Muscle layer of colon (tissue), 2 donors: Measurements from ENCODE around the gene GJD2.

Source experiments
- H3K27ac ChIP-seq: one replicate; pipeline ENCODE4 v1.7.0; 2013; ENCODE audit warnings: low read depth, mild to moderate bottlenecking, low read length, moderate library complexity
- H3K27me3 ChIP-seq, 2 donors: one replicate each; pipeline ENCODE4 v1.7.0; 2013; ENCODE audit warnings: low read length in 2 of 2, mild to moderate bottlenecking in 2 of 2; ENCODE audit not compliant: insufficient read depth in 2 of 2, control insufficient read depth in 1 of 2
- H3K36me3 ChIP-seq: one replicate; pipeline ENCODE4 v1.7.0; 2013; ENCODE audit warnings: mild to moderate bottlenecking, low read length; ENCODE audit not compliant: insufficient read depth
- H3K4me1 ChIP-seq: one replicate; pipeline ENCODE4 v1.7.0; 2013; ENCODE audit warnings: mild to moderate bottlenecking, low read length; ENCODE audit not compliant: insufficient read depth
- H3K4me3 ChIP-seq, 2 donors: one replicate each; pipeline ENCODE4 v1.7.0; 2013; ENCODE audit warnings: low read length in 2 of 2, low read depth in 1 of 2, mild to moderate bottlenecking in 1 of 2, moderate library complexity in 1 of 2
- H3K9ac ChIP-seq: one replicate; pipeline ENCODE4 v1.7.0; 2013; ENCODE audit warnings: low read length
- H3K9me3 ChIP-seq: one replicate; pipeline ENCODE4 v1.7.0; 2013; ENCODE audit warnings: mild to moderate bottlenecking, low read length
- donor health status: abdominal sarcoma.
- donor health status: Adenocarcinoma of cecum.

Gene GJD2

GRCh38 chr15:34769711-34770110, 14.9 kb upstream of the GJD2 start:
- Histone ChIP-seq H3K27ac (no peak overlapping the region), H3K9me3 (no peaks in the 10 kb centered on the region)

GRCh38 chr15:34768530-34768929, 13.7 kb upstream of the GJD2 start:
- H3K27ac ChIP-seq = no peak overlapping the region
- H3K36me3 ChIP-seq = no peaks in the 10 kb centered on the region
- no peak overlapping the region for H3K9ac ChIP-seq
- H3K4me1 ChIP-seq = no peaks in the 10 kb centered on the region
- no peak overlapping the region for H3K4me3 ChIP-seq
- no peaks in the 10 kb centered on the region for H3K27me3 ChIP-seq
- no peaks in the 10 kb centered on the region for H3K9me3 ChIP-seq

More at GRCh38 chr15:34769711-34770110, 14.9 kb upstream of the GJD2 start:
- Histone ChIP-seq H3K36me3 (no peaks in the 10 kb centered on the region), H3K27me3 (no peaks in the 10 kb centered on the region), H3K4me3 (no peak overlapping the region), H3K9ac (no peak overlapping the region), H3K4me1 (no peaks in the 10 kb centered on the region)

GRCh38 chr15:34765741-34766140, 10.9 kb upstream of the GJD2 start:
- no peaks in the 10 kb centered on the region for H3K4me1 ChIP-seq

GRCh38 chr15:34760909-34761308, 6.1 kb upstream of the GJD2 start:
- H3K27me3 ChIP-seq = peaks cover 9 to 12% of the 10 kb centered on the region in 2 donors
- H3K9me3 ChIP-seq = no peaks in the 10 kb centered on the region
- no peak overlapping the region for H3K9ac ChIP-seq
- H3K27ac ChIP-seq = no peak overlapping the region
- H3K4me3 ChIP-seq = no peak overlapping the region
- no peaks in the 10 kb centered on the region for H3K4me1 ChIP-seq
- H3K36me3 ChIP-seq = no peaks in the 10 kb centered on the region

More at GRCh38 chr15:34765741-34766140, 10.9 kb upstream of the GJD2 start:
- no peak overlapping the region for H3K9ac ChIP-seq
- H3K9me3 ChIP-seq = no peaks in the 10 kb centered on the region
- no peak overlapping the region for H3K27ac ChIP-seq
- H3K4me3 ChIP-seq = no peak overlapping the region
- H3K36me3 ChIP-seq = no peaks in the 10 kb centered on the region
- no peaks in the 10 kb centered on the region for H3K27me3 ChIP-seq

- no peaks in the 10 kb centered on the region for H3K36me3 ChIP-seq
- H3K9me3 ChIP-seq = no peaks in the 10 kb centered on the region
- H3K27me3 ChIP-seq = peaks cover 16 to 18% of the 10 kb centered on the region in 2 donors
- H3K4me1 ChIP-seq = no peaks in the 10 kb centered on the region
- H3K27ac ChIP-seq = no peak overlapping the region
- no peak overlapping the region for H3K9ac ChIP-seq
- H3K4me3 ChIP-seq = no peak overlapping the region
Observed at GRCh38 chr15:34759992-34760391, 5.2 kb upstream of the GJD2 start.

GRCh38 chr15:34759347-34759746, 4.5 kb upstream of the GJD2 start:
- no peaks in the 10 kb centered on the region for H3K36me3 ChIP-seq
- H3K9me3 ChIP-seq = no peaks in the 10 kb centered on the region
- H3K4me1 ChIP-seq = no peaks in the 10 kb centered on the region
- H3K27me3 ChIP-seq = peaks cover 16 to 24% of the 10 kb centered on the region in 2 donors
- H3K9ac ChIP-seq = no peak overlapping the region
- no peak overlapping the region for H3K27ac ChIP-seq
- H3K4me3 ChIP-seq = no peak overlapping the region

GRCh38 chr15:34757262-34757661, 2.5 kb upstream of the GJD2 start:
- Histone ChIP-seq H3K9me3 (no peaks in the 10 kb centered on the region), H3K36me3 (no peaks in the 10 kb centered on the region), H3K27me3 (peaks cover 21 to 43% of the 10 kb centered on the region in 2 donors), H3K27ac (no peak overlapping the region), H3K4me1 (no peaks in the 10 kb centered on the region), H3K9ac (no peak overlapping the region), H3K4me3 (no peak overlapping the region)

GRCh38 chr15:34755419-34755773, 598 bp upstream of the GJD2 start:
- Histone ChIP-seq H3K9me3 (no peaks in the 10 kb centered on the region), H3K27ac (no peak overlapping the region), H3K9ac (no peak overlapping the region), H3K27me3 (peaks cover 21 to 43% of the 10 kb centered on the region in 2 donors), H3K36me3 (no peaks in the 10 kb centered on the region), H3K4me3 (no peak overlapping the region), H3K4me1 (no peaks in the 10 kb centered on the region)

- Histone ChIP-seq H3K4me3 (no peak overlapping the region), H3K36me3 (no peaks in the 10 kb centered on the region), H3K9ac (no peak overlapping the region), H3K27me3 (peaks cover 21 to 43% of the 10 kb centered on the region in 2 donors), H3K9me3 (no peaks in the 10 kb centered on the region), H3K27ac (no peak overlapping the region), H3K4me1 (no peaks in the 10 kb centered on the region)
Observed at GRCh38 chr15:34754171-34754601, 612 bp downstream of the GJD2 start.

- Histone ChIP-seq H3K27ac (no peak overlapping the region), H3K4me1 (no peaks in the 10 kb centered on the region), H3K4me3 (no peak overlapping the region), H3K36me3 (no peaks in the 10 kb centered on the region), H3K9me3 (no peaks in the 10 kb centered on the region), H3K9ac (no peak overlapping the region), H3K27me3 (peaks cover 21 to 43% of the 10 kb centered on the region in 2 donors)
Observed at GRCh38 chr15:34753236-34753894, 1.4 kb downstream of the GJD2 start.

- peaks cover 5 to 22% of the 10 kb centered on the region in 2 donors for H3K27me3 ChIP-seq
- no peak overlapping the region for H3K27ac ChIP-seq
- H3K4me3 ChIP-seq = no peak overlapping the region
- no peaks in the 10 kb centered on the region for H3K4me1 ChIP-seq
- H3K9ac ChIP-seq = no peak overlapping the region
- no peaks in the 10 kb centered on the region for H3K36me3 ChIP-seq
- no peaks in the 10 kb centered on the region for H3K9me3 ChIP-seq
Observed at GRCh38 chr15:34749691-34750090, 5.1 kb downstream of the GJD2 start.

GRCh38 chr15:34739346-34739745, 15.5 kb downstream of the GJD2 start:
- H3K27me3 ChIP-seq = peaks cover 0 to 5% of the 10 kb centered on the region in 2 donors
- H3K4me3 ChIP-seq = no peak overlapping the region
- no peak overlapping the region for H3K9ac ChIP-seq
- H3K4me1 ChIP-seq = no peaks in the 10 kb centered on the region
- H3K36me3 ChIP-seq = no peaks in the 10 kb centered on the region
- H3K9me3 ChIP-seq = no peaks in the 10 kb centered on the region
- H3K27ac ChIP-seq = no peak overlapping the region
